ENCODE measurements around the gene FLRT3. TPM values are rescaled to one million over a fixed set of nuclear protein-coding genes. Genes with fewer than 3 reads are reported as not detected.

The FLRT3 gene
- total RNA-seq, 4 donors from 2014 or later = 0.22 to 0.82 TPM; not detected in 2

GRCh38 chr20:14303106-14303505 is 34.3 kb downstream of the FLRT3 start:
- no peak for TF ChIP-seq CTCF (IDR thresholded peaks at IDR 0.05; ENCODE audit: low read depth)

GRCh38 chr20:14299831-14300230 is 37.6 kb downstream of the FLRT3 start:
- no peak for TF ChIP-seq CTCF (IDR thresholded peaks at IDR 0.05; ENCODE audit: low read depth)

- TF ChIP-seq CTCF (IDR thresholded peaks at IDR 0.05; ENCODE audit: low read depth) = no peak
Observed at GRCh38 chr20:14295770-14296309, 41.6 kb downstream of the FLRT3 start.

GRCh38 chr20:14295238-14295637 is 42.2 kb downstream of the FLRT3 start:
- no peak for TF ChIP-seq CTCF (IDR thresholded peaks at IDR 0.05; ENCODE audit: low read depth)

GRCh38 chr20:14291502-14291901 is 45.9 kb downstream of the FLRT3 start:
- no peak for TF ChIP-seq CTCF (IDR thresholded peaks at IDR 0.05; ENCODE audit: low read depth)

- TF ChIP-seq CTCF (IDR thresholded peaks at IDR 0.05; ENCODE audit: low read depth) = no peak
Observed at GRCh38 chr20:14288341-14289330, 48.8 kb downstream of the FLRT3 start.

- no peak for TF ChIP-seq CTCF (IDR thresholded peaks at IDR 0.05; ENCODE audit: low read depth)
Observed at GRCh38 chr20:14284443-14284842, 53.0 kb downstream of the FLRT3 start.

All from subcutaneous adipose tissue (tissue), 4 donors.